ENCODE data around the gene ZNF385D. TPM values are rescaled to one million over a fixed set of nuclear protein-coding genes. Genes with fewer than 3 reads are reported as not detected.
A peak's percentile ranks its signal among the peaks of the same experiment; 100 is the strongest.

The ZNF385D gene
- total RNA-seq, 1 donor from 2014 or later, result 13.5 TPM

DNA sequence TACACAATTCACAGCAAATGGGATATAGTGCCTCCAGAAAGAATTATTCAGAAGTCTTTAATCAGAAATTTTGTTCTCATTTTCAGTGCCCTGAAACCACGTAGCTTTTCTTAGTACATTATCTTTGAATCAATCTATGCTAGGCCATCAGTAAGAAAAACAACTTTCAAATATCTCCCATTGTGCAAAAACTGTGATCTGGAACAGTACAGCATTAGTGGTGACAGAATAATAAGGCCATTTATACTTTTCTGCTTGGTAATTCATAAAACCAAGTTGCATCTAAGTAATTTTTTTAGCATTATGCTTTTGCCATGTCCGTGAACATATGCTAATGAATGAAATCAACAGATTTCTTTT is 35.4 kb upstream of the ZNF385D start:
- TF ChIP-seq POLR2A (IDR thresholded peaks at IDR 0.05) (no peak), POLR2AphosphoS5 (IDR thresholded peaks at IDR 0.05; ENCODE audit: insufficient read depth in 1 of 2, low read depth in 1 of 2) (no peak)
- TF ChIP-seq, protein P1, sequence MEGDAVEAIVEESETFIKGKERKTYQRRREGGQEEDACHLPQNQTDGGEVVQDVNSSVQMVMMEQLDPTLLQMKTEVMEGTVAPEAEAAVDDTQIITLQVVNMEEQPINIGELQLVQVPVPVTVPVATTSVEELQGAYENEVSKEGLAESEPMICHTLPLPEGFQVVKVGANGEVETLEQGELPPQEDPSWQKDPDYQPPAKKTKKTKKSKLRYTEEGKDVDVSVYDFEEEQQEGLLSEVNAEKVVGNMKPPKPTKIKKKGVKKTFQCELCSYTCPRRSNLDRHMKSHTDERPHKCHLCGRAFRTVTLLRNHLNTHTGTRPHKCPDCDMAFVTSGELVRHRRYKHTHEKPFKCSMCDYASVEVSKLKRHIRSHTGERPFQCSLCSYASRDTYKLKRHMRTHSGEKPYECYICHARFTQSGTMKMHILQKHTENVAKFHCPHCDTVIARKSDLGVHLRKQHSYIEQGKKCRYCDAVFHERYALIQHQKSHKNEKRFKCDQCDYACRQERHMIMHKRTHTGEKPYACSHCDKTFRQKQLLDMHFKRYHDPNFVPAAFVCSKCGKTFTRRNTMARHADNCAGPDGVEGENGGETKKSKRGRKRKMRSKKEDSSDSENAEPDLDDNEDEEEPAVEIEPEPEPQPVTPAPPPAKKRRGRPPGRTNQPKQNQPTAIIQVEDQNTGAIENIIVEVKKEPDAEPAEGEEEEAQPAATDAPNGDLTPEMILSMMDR (IDR thresholded peaks at IDR 0.05), result no peak
- no peak for DNase-seq (ENCODE audit: extremely low spot score in 2 of 2)
- Histone ChIP-seq H3K36me3 (no peaks in the 10 kb centered on the region), H3K4me1 (no peaks in the 10 kb centered on the region), H3K4me3 (no peak overlapping the region), H3K27me3 (no peaks in the 10 kb centered on the region), H3K27ac (peak overlapping the region; percentile 50), H3K9me3 (no peaks in the 10 kb centered on the region)
- intact Hi-C loops (cut with DNase I), result no loop called here

DNA sequence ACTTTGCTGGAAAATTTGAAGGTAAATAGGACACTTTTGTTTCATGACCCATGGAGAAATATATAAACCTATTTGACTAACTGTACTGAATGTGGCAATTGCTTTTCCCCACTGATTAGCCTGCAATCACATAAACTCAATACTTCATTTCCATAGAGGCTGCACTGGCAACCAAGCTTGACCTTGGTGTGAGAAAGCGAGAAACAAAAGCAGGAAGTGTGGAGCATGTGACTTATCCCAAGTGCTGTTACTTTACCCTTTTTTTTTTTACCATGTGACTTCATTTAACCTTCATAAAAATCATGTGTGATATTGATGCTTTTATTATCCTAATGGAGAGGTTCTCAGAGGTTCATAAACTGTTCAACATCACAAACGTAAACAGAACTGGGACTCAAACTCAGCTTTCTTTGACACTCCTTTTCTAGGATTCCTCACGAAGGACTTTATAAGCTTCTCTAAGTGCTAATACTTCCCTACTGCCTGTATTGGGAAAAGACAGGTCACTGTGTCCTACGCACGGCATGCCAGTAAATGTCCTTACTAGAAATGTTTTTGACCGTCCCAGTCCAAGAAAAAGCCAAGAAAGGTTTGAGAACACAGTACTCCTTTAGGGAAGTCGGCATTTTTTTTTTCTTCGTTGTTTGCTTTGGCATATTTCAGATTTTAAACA is 34.9 kb upstream of the ZNF385D start:
- Histone ChIP-seq H3K4me1 (no peaks in the 10 kb centered on the region), H3K4me3 (no peak overlapping the region), H3K9me3 (no peaks in the 10 kb centered on the region), H3K27ac (peak overlapping the region; percentile 50), H3K36me3 (no peaks in the 10 kb centered on the region), H3K27me3 (no peaks in the 10 kb centered on the region)
- intact Hi-C loops (cut with DNase I), result no loop called here
- no peak for DNase-seq (ENCODE audit: extremely low spot score in 2 of 2)
- TF ChIP-seq POLR2A (IDR thresholded peaks at IDR 0.05) (no peak), POLR2AphosphoS5 (IDR thresholded peaks at IDR 0.05; ENCODE audit: insufficient read depth in 1 of 2, low read depth in 1 of 2) (peak in 1 of 2 donors; percentile 75)
- TF ChIP-seq, protein P1 (IDR thresholded peaks at IDR 0.05), result no peak

DNA sequence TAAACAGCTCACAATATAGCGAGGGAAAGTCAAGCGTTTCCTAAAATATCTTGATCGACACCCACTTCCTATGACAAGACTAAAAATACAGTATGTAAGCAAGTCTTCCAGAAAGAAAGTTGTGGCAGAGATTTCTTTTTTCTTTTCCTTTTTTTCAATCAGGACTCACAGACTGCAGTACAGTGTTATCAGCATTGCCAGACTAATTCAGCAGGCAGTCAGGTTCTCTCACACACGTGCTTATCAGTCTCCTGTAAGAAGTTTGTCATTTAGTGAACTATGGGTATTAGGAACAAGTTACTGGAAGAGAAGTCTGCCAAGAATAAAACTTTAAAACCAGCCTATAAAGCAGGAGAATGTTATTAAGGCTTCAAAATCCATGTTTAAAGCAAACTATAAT is 32.8 kb upstream of the ZNF385D start:
- intact Hi-C loops (cut with DNase I), result no loop called here
- no peak for TF ChIP-seq POLR2AphosphoS5 (IDR thresholded peaks at IDR 0.05; ENCODE audit: insufficient read depth in 1 of 2, low read depth in 1 of 2)
- TF ChIP-seq, protein P1 (IDR thresholded peaks at IDR 0.05), result no peak
- no peak for TF ChIP-seq POLR2A (IDR thresholded peaks at IDR 0.05)

DNA sequence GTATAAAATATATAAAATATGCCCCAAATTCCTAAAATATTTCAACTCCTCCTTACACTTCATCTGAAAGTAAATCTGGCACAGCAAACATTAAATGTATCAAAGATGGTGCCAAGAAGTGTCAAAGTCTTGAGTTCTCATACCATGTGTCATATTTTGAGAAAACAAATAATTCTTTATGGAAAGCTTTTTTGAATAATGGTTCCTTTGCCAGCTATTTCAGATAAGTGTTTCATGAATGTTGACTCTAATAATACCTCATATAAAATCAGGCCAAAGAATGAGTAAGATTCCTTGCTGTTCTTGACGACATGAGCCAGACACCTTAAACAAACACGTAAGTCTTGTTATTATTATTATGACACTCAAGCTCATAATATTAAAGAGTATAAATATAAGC is 30.3 kb upstream of the ZNF385D start:
- intact Hi-C loops (cut with DNase I), result no loop called here
- no peak for DNase-seq (ENCODE audit: extremely low spot score in 2 of 2)
- TF ChIP-seq POLR2AphosphoS5 (IDR thresholded peaks at IDR 0.05; ENCODE audit: insufficient read depth in 1 of 2, low read depth in 1 of 2), result no peak
- no peak for TF ChIP-seq POLR2A (IDR thresholded peaks at IDR 0.05)
- TF ChIP-seq, protein P1 (IDR thresholded peaks at IDR 0.05), result no peak
- no peaks in the 10 kb centered on the region for H3K36me3 ChIP-seq
- no peaks in the 10 kb centered on the region for H3K9me3 ChIP-seq
- H3K27me3 ChIP-seq, result no peaks in the 10 kb centered on the region
- H3K4me1 ChIP-seq, result no peaks in the 10 kb centered on the region
- no peak overlapping the region for H3K4me3 ChIP-seq
- H3K27ac ChIP-seq, result no peak overlapping the region

More for the DNA sequence above, 32.8 kb upstream of the ZNF385D start:
- Histone ChIP-seq H3K4me3 (no peak overlapping the region), H3K4me1 (no peaks in the 10 kb centered on the region), H3K9me3 (no peaks in the 10 kb centered on the region), H3K27me3 (no peaks in the 10 kb centered on the region), H3K36me3 (no peaks in the 10 kb centered on the region), H3K27ac (no peak overlapping the region)
- no peak for DNase-seq (ENCODE audit: extremely low spot score in 2 of 2)

DNA sequence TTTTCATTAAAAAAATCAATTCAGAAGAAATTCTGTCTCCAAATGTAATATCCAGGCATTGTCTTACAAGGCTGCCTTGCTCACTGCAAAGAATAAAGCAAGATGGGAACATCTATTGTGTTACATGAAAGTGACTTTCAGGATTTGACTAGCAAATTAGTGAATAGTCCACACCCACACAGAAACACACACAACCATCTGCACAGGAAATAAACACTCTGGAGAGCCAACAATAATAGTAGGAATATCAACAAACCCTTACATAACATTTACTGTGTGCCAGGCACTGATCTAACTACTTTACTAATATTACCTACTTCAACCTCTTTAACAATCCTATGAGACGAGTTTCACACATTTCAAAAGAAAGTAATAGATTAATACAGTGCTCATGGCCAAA is 28.9 kb upstream of the ZNF385D start:
- Histone ChIP-seq H3K27ac (no peak overlapping the region), H3K36me3 (no peaks in the 10 kb centered on the region), H3K9me3 (no peaks in the 10 kb centered on the region), H3K4me1 (no peaks in the 10 kb centered on the region), H3K4me3 (no peak overlapping the region), H3K27me3 (no peaks in the 10 kb centered on the region)
- intact Hi-C loops (cut with DNase I), result no loop called here
- DNase-seq (ENCODE audit: extremely low spot score in 2 of 2), result no peak
- peak in 1 of 2 donors; percentile 72 for TF ChIP-seq POLR2AphosphoS5 (IDR thresholded peaks at IDR 0.05; ENCODE audit: insufficient read depth in 1 of 2, low read depth in 1 of 2)
- TF ChIP-seq, protein P1 (IDR thresholded peaks at IDR 0.05), result no peak
- TF ChIP-seq POLR2A (IDR thresholded peaks at IDR 0.05), result no peak
